ENCODE results near the gene CCNL1. TPM values are rescaled to one million over a fixed set of nuclear protein-coding genes. Genes with fewer than 3 reads are reported as not detected.

The CCNL1 gene
- 100 to 1,000 TPM; 246 to 248 TPM for total RNA-seq

DNA sequence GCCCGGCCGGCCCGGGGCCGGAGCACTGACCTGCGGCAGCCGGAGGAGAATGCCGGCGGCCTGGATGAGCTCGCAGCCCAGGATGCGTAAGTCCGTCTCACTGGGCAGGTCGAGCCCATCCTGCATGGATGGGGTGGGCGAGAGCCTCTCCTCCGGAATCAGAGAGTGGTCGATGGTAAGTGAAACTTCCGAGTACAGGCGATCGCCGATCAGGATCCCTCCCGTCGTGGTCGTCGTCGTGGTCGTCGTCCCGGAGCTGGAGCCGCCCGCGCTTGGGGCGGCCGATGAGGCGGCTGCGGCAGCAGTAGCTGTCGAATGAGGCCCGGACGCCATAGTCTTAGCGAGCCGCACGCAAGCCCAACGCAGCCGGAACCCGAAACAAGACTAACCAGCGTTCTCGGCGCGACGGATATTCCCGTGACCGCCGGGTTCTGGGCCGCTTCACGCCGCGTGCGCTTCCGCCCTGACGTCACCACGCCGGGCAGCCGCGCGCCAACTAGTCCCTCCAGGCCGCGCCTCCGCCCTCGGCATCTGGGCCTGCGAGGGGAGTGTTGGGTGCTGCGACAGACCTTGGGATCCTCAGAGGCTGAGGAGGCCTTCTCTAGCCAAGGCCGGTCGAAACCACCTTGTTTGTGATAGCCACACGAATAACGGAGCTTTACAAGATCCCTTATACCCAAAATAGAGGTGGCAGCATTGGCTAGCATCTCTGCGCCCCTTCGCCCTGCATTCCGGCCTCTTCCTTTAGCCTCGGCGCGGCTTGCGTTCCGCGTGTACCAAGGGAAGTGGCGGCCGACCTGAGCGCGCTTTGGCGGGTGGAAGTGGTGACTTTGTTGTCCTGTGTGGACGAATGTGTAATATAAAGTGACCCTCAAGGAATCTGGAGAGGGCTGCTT, at the start of gene CCNL1:
CCNL1 (minus strand) TSS at position 386 of the 896 bp plus-strand sequence; CDS start at position 333, 53 bp downstream.

Data from activated naive CD4-positive, alpha-beta T cell treated with anti-CD3 and anti-CD28 coated beads, Interleukin-2, amount 10 ng/mL, durations not matched to agents 5 hours and 36 hours (primary cell).